Measurements from ENCODE around the gene OPRD1. TPM values are rescaled to one million over a fixed set of nuclear protein-coding genes. Genes with fewer than 3 reads are reported as not detected.
"Not testable (repeated sequence)": the region's sequence is repeated elsewhere in the genome, so short reads cannot be mapped to it uniquely, and the experiment has no call there.

Gene OPRD1
- total RNA-seq, 1 donor, result not detected

DNA sequence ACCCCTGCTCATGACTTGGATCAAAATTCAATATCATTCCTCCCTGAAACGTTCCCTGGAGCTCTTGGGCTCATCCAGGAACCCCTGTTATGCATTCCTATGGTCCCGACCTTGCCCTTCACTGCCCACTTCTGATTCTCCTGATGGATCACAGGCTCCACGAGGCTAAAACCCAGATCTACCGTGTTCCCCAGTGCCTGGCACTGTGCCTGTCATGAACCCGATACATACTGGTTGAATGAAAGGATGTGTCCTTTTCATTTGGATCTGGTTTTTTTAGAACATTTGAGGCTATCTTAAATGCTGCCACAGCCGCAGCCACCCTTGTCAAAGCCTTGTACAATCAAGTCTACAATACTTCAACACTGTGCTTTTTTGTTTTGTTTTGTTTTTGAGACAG lies 22.2 kb upstream of the OPRD1 start:
- no peak for DNase-seq (ENCODE audit: low read depth)
- TF ChIP-seq CTCF (IDR thresholded peaks at IDR 0.05; ENCODE audit: insufficient read depth, low read length), result no peak
- H3K4me3 ChIP-seq (ENCODE audit: low read depth, low read length), result no peak overlapping the region

DNA sequence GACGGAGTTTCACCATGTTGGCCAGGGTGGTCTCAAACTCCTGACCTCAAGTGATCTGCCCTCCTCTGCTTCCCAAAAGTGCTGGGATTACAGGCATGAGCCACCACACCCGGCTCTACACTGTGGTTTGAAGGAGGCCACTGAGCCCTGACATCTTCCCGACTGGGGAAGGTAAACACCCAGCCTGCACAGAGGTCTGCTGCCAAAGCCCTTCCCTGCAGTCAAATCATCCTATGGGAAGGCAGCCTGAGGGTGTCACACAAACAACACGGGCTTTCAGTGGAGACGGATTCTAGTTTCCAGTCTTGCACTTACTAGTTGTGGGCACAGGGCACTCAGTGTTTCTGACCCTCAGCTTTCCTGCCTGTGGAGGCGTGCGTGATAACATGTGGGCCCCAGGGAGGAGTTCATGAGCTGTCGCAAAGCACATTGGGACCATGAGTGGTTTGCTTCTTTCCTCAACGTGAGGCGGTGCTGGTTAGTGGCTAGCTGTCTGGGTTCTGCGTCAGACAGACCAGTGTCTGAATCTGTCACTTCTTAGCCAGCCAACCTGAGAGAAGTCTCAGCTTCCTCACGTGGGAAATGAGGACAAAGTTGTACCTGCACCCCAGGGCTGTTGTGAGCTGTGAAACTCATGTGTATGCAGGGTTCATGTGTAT lies 21.5 kb upstream of the OPRD1 start:
- TF ChIP-seq CTCF (IDR thresholded peaks at IDR 0.05; ENCODE audit: insufficient read depth, low read length), result no peak
- no peak overlapping the region for H3K4me3 ChIP-seq (ENCODE audit: low read depth, low read length)
- no peak for DNase-seq (ENCODE audit: low read depth)

GRCh38 chr1:28791929-28792328 lies 20.0 kb upstream of the OPRD1 start:
- not testable (repeated sequence) for H3K4me3 ChIP-seq (ENCODE audit: low read depth, low read length); DNase-seq (ENCODE audit: low read depth)

GRCh38 chr1:28792644-28793121 lies 19.3 kb upstream of the OPRD1 start:
- no peak for DNase-seq (ENCODE audit: low read depth)
- no peak for TF ChIP-seq CTCF (IDR thresholded peaks at IDR 0.05; ENCODE audit: insufficient read depth, low read length)
- H3K4me3 ChIP-seq (ENCODE audit: low read depth, low read length), result no peak overlapping the region

DNA sequence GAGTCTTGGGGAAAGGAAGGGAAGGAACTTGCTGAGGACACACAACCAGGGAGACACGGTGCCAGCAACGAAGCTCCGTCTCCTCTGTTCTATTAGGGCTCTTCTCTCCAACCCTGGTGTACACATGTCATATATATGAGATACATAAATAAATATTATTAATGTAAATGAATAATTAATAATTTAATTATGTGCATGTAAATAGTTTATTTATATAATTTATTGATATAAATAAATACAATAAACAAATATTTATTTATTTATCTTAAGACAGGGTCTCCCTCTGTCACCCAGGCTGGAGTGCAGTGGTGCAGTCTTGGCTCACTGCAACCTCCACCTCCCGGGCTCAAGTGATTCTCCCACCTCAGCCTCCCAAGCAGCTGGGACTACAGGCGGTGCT lies 17.4 kb upstream of the OPRD1 start:
- H3K4me3 ChIP-seq (ENCODE audit: low read depth, low read length); DNase-seq (ENCODE audit: low read depth): not testable (repeated sequence)

DNA sequence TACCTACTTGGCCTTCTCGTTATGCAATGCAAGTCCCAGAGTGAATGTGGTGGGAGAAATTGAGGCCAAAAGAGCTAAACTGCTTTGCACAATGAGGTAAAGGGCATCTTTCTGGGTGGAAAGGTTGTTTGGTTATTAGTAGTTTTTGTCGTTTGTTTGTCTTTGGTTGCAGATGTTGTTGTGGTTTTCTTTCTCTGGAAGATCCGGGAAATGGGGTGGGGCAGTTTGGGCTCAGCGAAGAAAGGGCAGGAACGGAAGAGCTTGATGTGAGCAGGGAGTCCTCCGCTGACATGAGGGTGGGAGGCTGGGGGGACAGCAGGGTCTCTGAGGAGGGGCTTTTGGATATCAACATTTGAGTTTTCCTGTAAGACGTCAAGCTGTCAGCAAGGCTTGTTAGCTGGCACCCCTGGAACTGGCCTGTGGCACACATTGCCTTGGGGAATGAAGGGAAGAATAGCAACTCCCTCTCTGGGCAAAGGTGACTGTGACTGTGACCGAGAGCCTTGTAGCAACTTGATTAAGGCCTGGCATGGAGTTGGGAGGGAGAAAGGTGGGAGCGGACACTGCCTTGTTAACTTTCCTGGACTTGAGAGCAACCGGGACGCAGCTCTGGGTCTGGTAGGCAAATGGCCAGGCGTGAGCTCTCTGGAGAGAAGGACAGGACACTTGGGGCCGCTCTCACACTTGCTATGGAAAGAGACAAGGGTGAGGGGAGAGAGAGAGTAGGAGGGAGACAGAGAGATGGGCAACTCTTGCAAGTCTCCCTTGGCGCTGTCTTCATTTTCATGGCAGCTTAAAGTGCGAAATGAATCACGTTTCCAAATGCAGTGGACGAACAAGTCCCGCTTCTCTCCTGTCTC lies 15.4 kb upstream of the OPRD1 start:
- no peak overlapping the region for H3K4me3 ChIP-seq (ENCODE audit: low read depth, low read length)
- no peak for TF ChIP-seq CTCF (IDR thresholded peaks at IDR 0.05; ENCODE audit: insufficient read depth, low read length)
- no peak for DNase-seq (ENCODE audit: low read depth)

GRCh38 chr1:28800324-28800723 lies 11.6 kb upstream of the OPRD1 start:
- TF ChIP-seq CTCF (IDR thresholded peaks at IDR 0.05; ENCODE audit: insufficient read depth, low read length), result no peak
- H3K4me3 ChIP-seq (ENCODE audit: low read depth, low read length), result no peak overlapping the region
- no peak for DNase-seq (ENCODE audit: low read depth)
